H9 (cell line): ENCODE measurements around the gene UBAC2. TPM values are rescaled to one million over a fixed set of nuclear protein-coding genes. Genes with fewer than 3 reads are reported as not detected.

Source experiments
- DNase-seq: peaks from one replicate; pipeline ENCODE4 v3.0.0-alpha.2; 2017
- H2AFZ ChIP-seq: one replicate; pipeline ENCODE4 v1.6.1; 2013; ENCODE audit warnings: mild to moderate bottlenecking, low read length, control low read depth, moderate library complexity
- H2AK5ac ChIP-seq: 2 replicates; pipeline ENCODE4 v1.6.1; 2013; ENCODE audit warnings: low read length, control low read depth, mixed read lengths; ENCODE audit not compliant: insufficient read length
- H2BK120ac ChIP-seq: one replicate; pipeline ENCODE4 v1.6.1; 2013; ENCODE audit warnings: low read depth, mild to moderate bottlenecking, low read length, control low read depth, inconsistent platforms; ENCODE audit not compliant: poor library complexity, severe bottlenecking
- H2BK12ac ChIP-seq: 2 replicates; pipeline ENCODE4 v1.6.1; 2013; ENCODE audit warnings: low read length, control low read depth, mixed read lengths, low read depth; ENCODE audit not compliant: insufficient read length
- H2BK15ac ChIP-seq: 2 replicates; pipeline ENCODE4 v1.6.1; 2013; ENCODE audit warnings: low read depth, low read length, control low read depth
- H2BK20ac ChIP-seq: one replicate; pipeline ENCODE4 v1.6.1; 2013; ENCODE audit warnings: low read depth, mild to moderate bottlenecking, low read length, control low read depth, inconsistent platforms; ENCODE audit not compliant: poor library complexity, severe bottlenecking
- H2BK5ac ChIP-seq: 2 replicates; pipeline ENCODE4 v1.6.1; 2013; ENCODE audit warnings: low read length, control low read depth, mixed read lengths; ENCODE audit not compliant: insufficient read length
- H3K14ac ChIP-seq: 2 replicates; pipeline ENCODE4 v1.6.1; 2013; ENCODE audit warnings: low read length, control low read depth; ENCODE audit not compliant: insufficient read depth
- H3K18ac ChIP-seq: 2 replicates; pipeline ENCODE4 v1.6.1; 2013; ENCODE audit warnings: low read depth, mild to moderate bottlenecking, mixed read lengths, low read length, control low read depth; ENCODE audit not compliant: insufficient read length
- H3K23ac ChIP-seq: 2 replicates; pipeline ENCODE4 v1.6.1; 2013; ENCODE audit warnings: low read length, control low read depth, mixed read lengths, low read depth; ENCODE audit not compliant: insufficient read length
- H3K23me2 ChIP-seq: 2 replicates; pipeline ENCODE4 v1.6.1; 2013; ENCODE audit warnings: low read depth, mild to moderate bottlenecking, mixed read lengths, low read length, control low read depth; ENCODE audit not compliant: insufficient read length, poor library complexity, severe bottlenecking
- H3K27ac ChIP-seq: 2 replicates; pipeline ENCODE4 v1.5.1; 2013; ENCODE audit warnings: low read length, control low read depth, mixed read lengths, low read depth; ENCODE audit not compliant: insufficient read length
- H3K27me3 ChIP-seq: 2 replicates; pipeline ENCODE4 v1.6.1; 2013; ENCODE audit warnings: low read length, control low read depth, inconsistent platforms; ENCODE audit not compliant: insufficient read depth
- H3K4ac ChIP-seq: 2 replicates; pipeline ENCODE4 v1.6.1; 2013; ENCODE audit warnings: low read depth, mild to moderate bottlenecking, control low read depth, inconsistent platforms, low read length, moderate library complexity
- H3K4me1 ChIP-seq: 2 replicates; pipeline ENCODE4 v1.6.1; 2013; ENCODE audit warnings: low read length, control low read depth, inconsistent platforms; ENCODE audit not compliant: insufficient read depth
- H3K4me2 ChIP-seq: 2 replicates; pipeline ENCODE4 v1.6.1; 2013; ENCODE audit warnings: low read length, control low read depth, mixed read lengths; ENCODE audit not compliant: insufficient read length, insufficient read depth
- H3K56ac ChIP-seq: 2 replicates; pipeline ENCODE4 v1.6.1; 2013; ENCODE audit warnings: low read depth, mild to moderate bottlenecking, mixed read lengths, low read length, control low read depth; ENCODE audit not compliant: insufficient read length
- H3K79me1 ChIP-seq: 2 replicates; pipeline ENCODE4 v1.6.1; 2013; ENCODE audit warnings: low read depth, mild to moderate bottlenecking, moderate library complexity, low read length, control low read depth, inconsistent platforms; ENCODE audit not compliant: insufficient read depth, poor library complexity, severe bottlenecking
- H3K79me2 ChIP-seq: 2 replicates; pipeline ENCODE4 v1.6.1; 2013; ENCODE audit warnings: low read length, control low read depth, inconsistent platforms; ENCODE audit not compliant: insufficient read depth
- H3K9ac ChIP-seq: 2 replicates; pipeline ENCODE4 v1.6.1; 2013; ENCODE audit warnings: low read length, control low read depth, mixed read lengths; ENCODE audit not compliant: insufficient read length; ENCODE audit errors: extremely low read depth
- H3K9me3 ChIP-seq: one replicate; pipeline ENCODE4 v1.6.1; 2013; ENCODE audit warnings: low read depth, low read length, inconsistent platforms; ENCODE audit not compliant: control insufficient read depth
- H3T11ph ChIP-seq: one replicate; pipeline ENCODE4 v1.6.1; 2013; ENCODE audit warnings: mild to moderate bottlenecking, low read length, control low read depth, inconsistent platforms
- H4K20me1 ChIP-seq: one replicate; pipeline ENCODE4 v1.6.1; 2013; ENCODE audit not compliant: control insufficient read depth, insufficient read length, insufficient read depth
- H4K5ac ChIP-seq: 2 replicates; pipeline ENCODE4 v1.6.1; 2013; ENCODE audit warnings: low read depth, mild to moderate bottlenecking, mixed read lengths, low read length, control low read depth; ENCODE audit not compliant: insufficient read length
- H4K8ac ChIP-seq: replicated peaks from 2 replicates; pipeline ENCODE4 v1.6.1; 2013; ENCODE audit warnings: low read length, control low read depth, mixed read lengths, low read depth; ENCODE audit not compliant: insufficient read length
- H4K91ac ChIP-seq: 2 replicates; pipeline ENCODE4 v1.6.1; 2013; ENCODE audit warnings: low read depth, mild to moderate bottlenecking, moderate library complexity, mixed read lengths, low read length, control low read depth; ENCODE audit not compliant: insufficient read length
- H3K27ac Mint-ChIP-seq, 3 experiments: 2 replicates in 2 of 3; 3 replicates in 1 of 3; pipeline ENCODE4 v1.8.0; 2020 to 2021; ENCODE audit warnings: mixed read lengths in 3 of 3, mild to moderate bottlenecking in 1 of 3, moderate library complexity in 1 of 3
- H3K27me3 Mint-ChIP-seq: 2 replicates; pipeline ENCODE4 v1.8.0; 2021; ENCODE audit warnings: low read depth, mild to moderate bottlenecking, moderate library complexity, mixed read lengths
- H3K36me3 Mint-ChIP-seq, 3 experiments: 2 replicates in 2 of 3; 3 replicates in 1 of 3; pipeline ENCODE4 v1.8.0; 2020 to 2021; ENCODE audit warnings: low read depth in 3 of 3, mixed read lengths in 3 of 3; ENCODE audit not compliant: insufficient read depth in 1 of 3
- H3K4me1 Mint-ChIP-seq, 2 experiments: 2 replicates each; pipeline ENCODE4 v1.8.0; 2020; ENCODE audit warnings: mixed read lengths in 2 of 2
- H3K4me3 Mint-ChIP-seq, 2 experiments: 2 replicates in 1 of 2; 3 replicates in 1 of 2; pipeline ENCODE4 v1.8.0; 2020 to 2021; ENCODE audit warnings: mild to moderate bottlenecking in 2 of 2, mixed read lengths in 2 of 2, moderate library complexity in 1 of 2
- H3K9me3 Mint-ChIP-seq, 2 experiments: 2 replicates in 1 of 2; 3 replicates in 1 of 2; pipeline ENCODE4 v1.8.0; 2020; ENCODE audit warnings: mild to moderate bottlenecking in 2 of 2, mixed read lengths in 2 of 2, moderate library complexity in 1 of 2
- WGBS: extraction: QIAGEN DNeasy Blood & Tissue Kit; methylation state at CpG from one replicate; pipeline ENCODE4 v1.1.7; 2013; ENCODE audit warnings: missing lambda C conversion rate, low lambda C conversion rate, mixed read lengths; ENCODE audit not compliant: insufficient read length; ENCODE audit errors: extremely low coverage; 5-methylcytosine and 5-hydroxymethylcytosine counted together
- total RNA-seq: library from RNA; stranded (reverse); gene quantifications from 2 replicates; pipeline ENCODE4 v1.2.1, GENCODE V29; 2021
- TF ChIP-seq, protein P1 (sequence below): fragments of 200-600 bp; sonication (generic); conservative IDR thresholded peaks from 3 replicates; pipeline ENCODE4 v1.8.0; 2021; ENCODE audit warnings: antibody characterized with exemption, mild to moderate bottlenecking

UBAC2 gene
- total RNA-seq, 1 experiment from 2014 or later = 52.3 TPM

- H3K23me2 ChIP-seq = no peaks in the 10 kb centered on the region
- H2BK5ac ChIP-seq = no peak overlapping the region
- no peak overlapping the region for H2BK120ac ChIP-seq
- H3K23ac ChIP-seq = no peak overlapping the region
- Mint-ChIP-seq H3K27ac (no peak overlapping the region), H3K27me3 (peaks cover 37% of the 10 kb centered on the region), H3K4me3 (no peak overlapping the region), H3K4me1 (peaks cover 7 to 11% of the 10 kb centered on the region in 2 experiments), H3K9me3 (peaks cover 14 to 22% of the 10 kb centered on the region in 2 experiments), H3K36me3 (peaks cover 0 to 13% (median 12%) of the 10 kb centered on the region in 3 experiments; a peak in 3 of 7 replicates)
- no CpG with 5 or more reads among the region's 4 CpGs for WGBS
- no peak overlapping the region for H3K18ac ChIP-seq
- no peak overlapping the region for H3K4me2 ChIP-seq
- H3K27ac ChIP-seq = no peak overlapping the region
- no peaks in the 10 kb centered on the region for H4K20me1 ChIP-seq
- no peak overlapping the region for H3K9ac ChIP-seq
- TF ChIP-seq, protein P1, sequence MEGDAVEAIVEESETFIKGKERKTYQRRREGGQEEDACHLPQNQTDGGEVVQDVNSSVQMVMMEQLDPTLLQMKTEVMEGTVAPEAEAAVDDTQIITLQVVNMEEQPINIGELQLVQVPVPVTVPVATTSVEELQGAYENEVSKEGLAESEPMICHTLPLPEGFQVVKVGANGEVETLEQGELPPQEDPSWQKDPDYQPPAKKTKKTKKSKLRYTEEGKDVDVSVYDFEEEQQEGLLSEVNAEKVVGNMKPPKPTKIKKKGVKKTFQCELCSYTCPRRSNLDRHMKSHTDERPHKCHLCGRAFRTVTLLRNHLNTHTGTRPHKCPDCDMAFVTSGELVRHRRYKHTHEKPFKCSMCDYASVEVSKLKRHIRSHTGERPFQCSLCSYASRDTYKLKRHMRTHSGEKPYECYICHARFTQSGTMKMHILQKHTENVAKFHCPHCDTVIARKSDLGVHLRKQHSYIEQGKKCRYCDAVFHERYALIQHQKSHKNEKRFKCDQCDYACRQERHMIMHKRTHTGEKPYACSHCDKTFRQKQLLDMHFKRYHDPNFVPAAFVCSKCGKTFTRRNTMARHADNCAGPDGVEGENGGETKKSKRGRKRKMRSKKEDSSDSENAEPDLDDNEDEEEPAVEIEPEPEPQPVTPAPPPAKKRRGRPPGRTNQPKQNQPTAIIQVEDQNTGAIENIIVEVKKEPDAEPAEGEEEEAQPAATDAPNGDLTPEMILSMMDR = no peak
- no peak overlapping the region for H3K4ac ChIP-seq
- no peak overlapping the region for H2AFZ ChIP-seq
- H3K79me1 ChIP-seq = no peaks in the 10 kb centered on the region
- no peak for DNase-seq
- H3K79me2 ChIP-seq = no peaks in the 10 kb centered on the region
- H3T11ph ChIP-seq = no peak overlapping the region
- H3K14ac ChIP-seq = no peak overlapping the region
- H3K27me3 ChIP-seq = no peaks in the 10 kb centered on the region
- H4K91ac ChIP-seq = no peak overlapping the region
- no peak overlapping the region for H4K8ac ChIP-seq
- H3K9me3 ChIP-seq = no peaks in the 10 kb centered on the region
- no peak overlapping the region for H3K56ac ChIP-seq
- no peak overlapping the region for H2BK20ac ChIP-seq
- no peak overlapping the region for H2BK12ac ChIP-seq
- no peak overlapping the region for H2BK15ac ChIP-seq
- H2AK5ac ChIP-seq = no peak overlapping the region
- no peaks in the 10 kb centered on the region for H3K4me1 ChIP-seq
- H4K5ac ChIP-seq = no peak overlapping the region
Measured at GRCh38 chr13:99178636-99179035, 22.0 kb upstream of the UBAC2 start.
